GM12892 (cell line): ENCODE data around the gene SLC28A1.

Experiments
- POLR2A ChIP-seq: IDR thresholded peaks from 2 replicates; pipeline ENCODE4 v1.6.1; 2011; ENCODE audit warnings: low read depth, low read length, control low read depth
- POLR2AphosphoS5 ChIP-seq: IDR thresholded peaks from 2 replicates; pipeline ENCODE4 v1.6.1; 2011; ENCODE audit warnings: low read depth, low read length, control low read depth
- TAF1 ChIP-seq: IDR thresholded peaks from 2 replicates; pipeline ENCODE4 v1.6.1; 2011; ENCODE audit warnings: low read depth, mild to moderate bottlenecking, control low read depth, low read length, borderline replicate concordance

DNA sequence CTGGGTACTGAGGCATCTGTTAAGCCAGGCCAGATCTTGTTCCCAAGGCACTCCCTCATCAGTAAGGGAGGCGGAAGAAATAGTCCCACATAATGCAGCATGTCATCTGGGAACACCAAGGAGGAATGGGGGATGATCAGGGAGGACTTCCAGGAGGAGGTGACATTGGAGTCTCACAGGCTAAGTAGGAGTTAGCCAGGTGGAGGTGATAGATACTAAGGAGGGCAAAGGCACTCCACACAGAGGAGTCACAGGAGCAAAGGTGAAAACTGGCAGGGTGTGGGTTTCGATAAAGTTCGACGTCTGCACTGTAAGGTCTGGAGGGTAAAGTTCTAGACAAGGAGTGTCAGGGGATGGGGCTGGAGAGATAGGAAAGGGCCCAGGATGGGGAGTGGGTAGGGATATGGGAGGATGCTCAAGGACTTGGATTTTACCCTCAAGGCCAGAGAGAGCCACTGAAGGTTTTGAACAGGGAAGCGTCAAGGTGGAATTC, 6.3 kb downstream of the SLC28A1 start:
- TF ChIP-seq TAF1 (no peak), POLR2AphosphoS5 (no peak), POLR2A (no peak)
